Mesothelial cell of epicardium (in vitro differentiated cells): ENCODE results near the gene CDK4. TPM values are rescaled to one million over a fixed set of nuclear protein-coding genes. Genes with fewer than 3 reads are reported as not detected.
"Not testable (repeated sequence)": the region's sequence is repeated elsewhere in the genome, so short reads cannot be mapped to it uniquely, and the experiment has no call there.

Experiments
- DNase-seq, 2 experiments: peaks; one replicate each; pipeline ENCODE4 v3.0.0; 2021; ENCODE audit warnings: low spot score in 2 of 2; ENCODE audit not compliant: unreplicated experiment in 2 of 2
- H3K27ac Mint-ChIP-seq: 2 replicates; pipeline ENCODE4 v1.8.0; 2021; ENCODE audit warnings: mixed read lengths
- H3K27me3 Mint-ChIP-seq: 2 replicates; pipeline ENCODE4 v1.8.0; 2021; ENCODE audit warnings: low read depth, mixed read lengths
- H3K36me3 Mint-ChIP-seq: 2 replicates; pipeline ENCODE4 v1.8.0; 2021; ENCODE audit warnings: mixed read lengths
- H3K4me1 Mint-ChIP-seq: 2 replicates; pipeline ENCODE4 v1.8.0; 2021; ENCODE audit warnings: mixed read lengths
- H3K4me3 Mint-ChIP-seq: 2 replicates; pipeline ENCODE4 v1.8.0; 2021; ENCODE audit warnings: mild to moderate bottlenecking, moderate library complexity, mixed read lengths
- H3K9me3 Mint-ChIP-seq: 2 replicates; pipeline ENCODE4 v1.8.0; 2021; ENCODE audit warnings: mixed read lengths
- total RNA-seq: library from RNA; stranded (reverse); gene quantifications from 3 replicates; pipeline ENCODE4 v1.2.1, GENCODE V29; 2021
- TF ChIP-seq, protein P1 (sequence below): fragments of 200-600 bp; sonication (generic); IDR thresholded peaks from one replicate; pipeline ENCODE4 v1.5.0; 2021; ENCODE audit warnings: antibody characterized with exemption; ENCODE audit not compliant: unreplicated experiment

The CDK4 gene
- total RNA-seq, 1 donor from 2014 or later, result 171 TPM

DNA sequence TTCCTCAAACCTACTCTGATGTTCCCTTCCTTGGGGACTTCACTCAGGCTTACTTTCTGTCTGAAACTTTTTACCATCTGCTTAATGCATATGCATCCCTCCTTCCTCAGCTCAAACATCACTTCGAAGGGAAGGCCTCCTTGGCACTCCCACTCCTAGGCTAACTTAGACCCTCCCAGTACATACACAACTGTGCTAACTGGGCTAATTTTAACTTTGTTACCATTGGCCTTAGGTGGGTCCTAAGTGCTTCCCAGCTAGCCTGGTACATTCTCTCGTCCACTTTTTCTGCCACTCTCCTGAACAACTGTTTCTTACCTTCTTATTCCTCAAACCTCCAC, 24.1 kb upstream of the CDK4 start:
- TF ChIP-seq, protein P1, sequence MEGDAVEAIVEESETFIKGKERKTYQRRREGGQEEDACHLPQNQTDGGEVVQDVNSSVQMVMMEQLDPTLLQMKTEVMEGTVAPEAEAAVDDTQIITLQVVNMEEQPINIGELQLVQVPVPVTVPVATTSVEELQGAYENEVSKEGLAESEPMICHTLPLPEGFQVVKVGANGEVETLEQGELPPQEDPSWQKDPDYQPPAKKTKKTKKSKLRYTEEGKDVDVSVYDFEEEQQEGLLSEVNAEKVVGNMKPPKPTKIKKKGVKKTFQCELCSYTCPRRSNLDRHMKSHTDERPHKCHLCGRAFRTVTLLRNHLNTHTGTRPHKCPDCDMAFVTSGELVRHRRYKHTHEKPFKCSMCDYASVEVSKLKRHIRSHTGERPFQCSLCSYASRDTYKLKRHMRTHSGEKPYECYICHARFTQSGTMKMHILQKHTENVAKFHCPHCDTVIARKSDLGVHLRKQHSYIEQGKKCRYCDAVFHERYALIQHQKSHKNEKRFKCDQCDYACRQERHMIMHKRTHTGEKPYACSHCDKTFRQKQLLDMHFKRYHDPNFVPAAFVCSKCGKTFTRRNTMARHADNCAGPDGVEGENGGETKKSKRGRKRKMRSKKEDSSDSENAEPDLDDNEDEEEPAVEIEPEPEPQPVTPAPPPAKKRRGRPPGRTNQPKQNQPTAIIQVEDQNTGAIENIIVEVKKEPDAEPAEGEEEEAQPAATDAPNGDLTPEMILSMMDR, result no peak
- Mint-ChIP-seq H3K36me3 (peaks cover 2% of the 10 kb centered on the region), H3K27ac (no peak overlapping the region)

DNA sequence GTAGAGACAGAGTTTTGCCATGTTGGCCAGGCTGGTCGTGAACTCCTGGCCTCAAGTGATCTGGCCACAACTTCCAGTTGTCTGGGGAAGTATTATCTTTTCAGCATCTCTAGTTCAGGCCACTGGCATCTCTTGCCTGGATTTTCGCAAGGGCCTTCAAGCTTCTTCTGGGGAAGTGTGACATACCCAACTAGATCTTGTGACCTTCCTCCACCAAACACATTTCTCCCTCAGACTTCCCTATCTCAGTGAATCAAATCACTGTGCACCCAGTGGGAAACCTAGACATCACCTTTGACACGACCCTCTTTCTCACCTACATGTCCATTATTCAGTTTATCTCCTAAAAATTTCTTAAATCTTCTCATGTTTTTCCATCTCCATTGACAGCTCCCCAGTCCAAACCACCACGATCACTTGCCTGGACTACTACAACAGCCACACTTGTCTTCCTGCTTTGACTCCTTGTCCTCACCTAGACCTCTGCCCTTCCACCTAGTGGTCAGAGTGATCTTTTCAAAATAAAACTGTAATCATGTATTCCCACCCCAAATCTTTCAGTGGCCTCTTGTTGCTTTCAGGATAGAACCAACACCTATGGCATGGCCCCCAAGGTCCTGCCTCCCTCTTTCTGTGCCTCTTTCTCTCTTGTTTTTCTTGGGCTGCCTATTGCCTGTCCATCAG, 23.6 kb upstream of the CDK4 start:
- Mint-ChIP-seq H3K27me3 (no peaks in the 10 kb centered on the region), H3K27ac (no peak overlapping the region), H3K4me1 (peaks cover 17% of the 10 kb centered on the region), H3K4me3 (no peak overlapping the region), H3K36me3 (peaks cover 2% of the 10 kb centered on the region), H3K9me3 (no peaks in the 10 kb centered on the region)
- no peak for DNase-seq
- TF ChIP-seq, protein P1, result no peak

More for the DNA sequence above, 24.1 kb upstream of the CDK4 start:
- no peak for DNase-seq
- H3K4me1 Mint-ChIP-seq, result peaks cover 15% of the 10 kb centered on the region
- no peaks in the 10 kb centered on the region for H3K9me3 Mint-ChIP-seq
- no peaks in the 10 kb centered on the region for H3K27me3 Mint-ChIP-seq
- no peak overlapping the region for H3K4me3 Mint-ChIP-seq

DNA sequence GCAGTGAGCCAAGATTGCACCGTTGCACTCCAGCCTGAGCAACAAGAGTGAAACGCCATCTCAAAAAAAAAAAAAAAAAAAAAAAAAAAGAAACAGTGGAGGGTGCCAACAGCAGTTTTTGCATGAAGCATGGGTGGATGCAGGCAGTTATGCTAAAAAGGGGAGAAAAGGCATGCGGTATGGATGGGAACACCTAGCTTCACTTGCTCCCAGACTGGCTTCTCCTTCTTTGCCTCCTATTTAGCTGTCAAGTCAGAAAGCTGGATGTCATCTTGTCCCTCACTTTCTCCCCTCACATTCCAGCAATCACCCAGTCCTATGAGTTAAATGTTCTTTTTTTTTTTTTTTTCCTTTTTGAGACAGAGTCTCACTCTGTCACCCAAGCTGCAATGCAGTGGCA, 22.9 kb upstream of the CDK4 start:
- no peak for DNase-seq
- TF ChIP-seq, protein P1, result no peak
- no peaks in the 10 kb centered on the region for H3K27me3 Mint-ChIP-seq
- no peaks in the 10 kb centered on the region for H3K9me3 Mint-ChIP-seq
- H3K4me3 Mint-ChIP-seq, result no peak overlapping the region
- H3K4me1 Mint-ChIP-seq, result peaks cover 17% of the 10 kb centered on the region
- peaks cover 3% of the 10 kb centered on the region for H3K36me3 Mint-ChIP-seq
- no peak overlapping the region for H3K27ac Mint-ChIP-seq

DNA sequence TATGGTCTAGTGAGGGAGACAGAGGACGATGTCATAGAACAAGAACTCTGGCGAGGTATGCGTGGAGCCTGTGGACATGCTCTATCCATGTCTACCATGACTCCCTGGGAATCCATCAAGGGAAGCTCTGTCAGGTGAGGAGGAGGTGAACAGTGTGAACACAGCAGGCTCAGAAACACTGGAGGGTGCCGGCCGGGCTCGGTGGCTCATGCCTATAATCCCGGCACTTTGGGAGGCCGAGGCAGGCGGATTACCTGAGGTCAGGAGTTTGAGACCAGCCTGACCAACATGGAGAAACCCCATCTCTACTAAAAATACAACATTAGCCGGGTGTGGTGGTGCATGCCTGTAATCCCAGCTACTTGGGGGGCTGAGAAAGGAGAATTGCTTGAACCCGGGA, 22.5 kb upstream of the CDK4 start:
- H3K4me1 Mint-ChIP-seq, result peaks cover 17% of the 10 kb centered on the region
- not testable (repeated sequence) for H3K27ac Mint-ChIP-seq, DNase-seq, H3K27me3 Mint-ChIP-seq, H3K36me3 Mint-ChIP-seq, H3K9me3 Mint-ChIP-seq, H3K4me3 Mint-ChIP-seq

DNA sequence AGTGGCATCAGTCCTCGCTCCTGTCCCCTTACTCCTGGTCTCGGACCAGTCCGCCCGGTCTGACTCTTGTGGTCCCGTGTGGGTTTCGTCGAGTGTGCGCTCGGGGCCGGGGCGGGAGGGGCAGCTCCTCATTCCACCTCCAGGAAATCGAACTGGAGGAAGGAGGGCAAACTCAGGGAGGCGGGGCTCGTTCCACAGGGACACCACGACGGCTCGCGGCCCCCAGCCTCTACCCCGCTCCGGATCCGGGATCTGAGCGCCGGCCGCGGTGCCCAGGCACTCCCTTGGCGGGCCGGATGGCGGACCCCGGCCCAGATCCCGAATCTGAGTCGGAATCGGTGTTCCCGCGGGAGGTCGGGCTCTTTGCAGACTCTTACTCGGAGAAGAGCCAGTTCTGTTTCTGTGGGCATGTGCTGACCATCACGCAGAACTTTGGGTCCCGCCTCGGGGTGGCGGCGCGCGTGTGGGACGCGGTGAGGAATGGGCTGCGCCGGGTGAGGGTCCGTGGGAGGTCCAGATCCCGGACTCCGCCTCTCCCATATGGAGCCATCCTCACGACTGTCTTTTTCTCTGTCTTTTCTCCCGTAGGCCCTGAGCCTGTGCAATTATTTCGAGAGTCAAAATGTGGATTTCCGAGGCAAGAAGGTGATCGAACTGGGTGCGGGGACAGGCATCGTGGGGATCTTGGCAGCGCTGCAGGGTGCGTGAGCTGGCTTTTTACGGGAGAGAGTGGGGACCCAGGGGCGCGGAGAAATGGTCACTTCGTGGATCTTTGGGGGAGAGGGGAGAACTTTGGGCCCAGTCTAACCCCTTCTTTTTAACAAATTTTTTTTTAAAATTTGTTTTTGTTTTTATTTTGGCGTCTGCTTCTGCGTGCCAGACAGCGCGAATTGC, 20.6 kb upstream of the CDK4 start, which contains the start of gene EEF1AKMT3:
Gene EEF1AKMT3, plus strand, starts transcription at position 186 of the 894 bp plus-strand sequence. Its CDS starts 111 bp downstream, at position 297.
- peak in 1 of 2 experiments; percentile 53 for DNase-seq
- H3K4me3 Mint-ChIP-seq, result peak within 1 kb of the TSS; percentile 92
- H3K27ac Mint-ChIP-seq, result peak within 1 kb of the TSS; percentile 99
- H3K36me3 Mint-ChIP-seq, result peaks cover 8% of the 10 kb centered on the region
- no peaks in the 10 kb centered on the region for H3K9me3 Mint-ChIP-seq
- TF ChIP-seq, protein P1, result no peak
- H3K27me3 Mint-ChIP-seq, result peaks cover 8% of the 10 kb centered on the region
- peaks cover 17% of the 10 kb centered on the region for H3K4me1 Mint-ChIP-seq
